ENCODE data around the gene QRICH1. TPM values are rescaled to one million over a fixed set of nuclear protein-coding genes. Genes with fewer than 3 reads are reported as not detected.

QRICH1 gene
- total and polyA plus RNA-seq, 2 of the 13 experiments (the other 11 are each of a cell fraction or from before 2014, with no cell fraction given): 52.6 to 102 TPM

DNA sequence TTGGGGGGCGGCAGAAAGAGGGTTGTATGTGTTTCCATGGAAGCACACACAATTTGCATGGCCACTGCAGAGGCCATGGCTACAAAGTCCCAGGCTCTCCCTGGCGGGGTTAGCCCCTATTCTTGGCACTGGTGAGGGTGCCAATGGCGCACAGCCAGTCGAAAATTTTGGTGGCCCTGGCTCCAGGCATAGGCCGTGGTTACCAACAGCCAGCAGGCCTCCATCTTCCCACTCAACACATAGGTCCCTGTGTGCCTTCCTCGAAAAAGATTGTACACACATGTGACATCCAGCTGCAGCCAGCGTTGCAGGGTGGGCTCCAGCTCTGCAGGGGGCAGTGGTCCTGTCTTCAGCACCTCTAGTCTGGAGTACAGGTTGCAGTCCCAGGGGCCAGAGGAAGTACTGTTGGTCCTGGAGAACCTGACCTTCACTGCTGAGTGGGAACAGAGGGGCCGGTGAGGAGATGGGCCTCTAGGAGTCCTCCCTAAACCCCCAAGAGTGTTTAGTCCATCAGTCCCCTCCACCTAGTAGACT is 96.7 kb downstream of the QRICH1 start (continued):
- TF ChIP-seq, protein P1, sequence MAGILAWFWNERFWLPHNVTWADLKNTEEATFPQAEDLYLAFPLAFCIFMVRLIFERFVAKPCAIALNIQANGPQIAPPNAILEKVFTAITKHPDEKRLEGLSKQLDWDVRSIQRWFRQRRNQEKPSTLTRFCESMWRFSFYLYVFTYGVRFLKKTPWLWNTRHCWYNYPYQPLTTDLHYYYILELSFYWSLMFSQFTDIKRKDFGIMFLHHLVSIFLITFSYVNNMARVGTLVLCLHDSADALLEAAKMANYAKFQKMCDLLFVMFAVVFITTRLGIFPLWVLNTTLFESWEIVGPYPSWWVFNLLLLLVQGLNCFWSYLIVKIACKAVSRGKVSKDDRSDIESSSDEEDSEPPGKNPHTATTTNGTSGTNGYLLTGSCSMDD (CRISPR knock-in tag; IDR thresholded peaks at IDR 0.05): no peak
- no peak for TF ChIP-seq TAF15 (IDR thresholded peaks at IDR 0.05; ENCODE audit: low read depth, low read length, poor library complexity, severe bottlenecking)
- TF ChIP-seq, protein P2, sequence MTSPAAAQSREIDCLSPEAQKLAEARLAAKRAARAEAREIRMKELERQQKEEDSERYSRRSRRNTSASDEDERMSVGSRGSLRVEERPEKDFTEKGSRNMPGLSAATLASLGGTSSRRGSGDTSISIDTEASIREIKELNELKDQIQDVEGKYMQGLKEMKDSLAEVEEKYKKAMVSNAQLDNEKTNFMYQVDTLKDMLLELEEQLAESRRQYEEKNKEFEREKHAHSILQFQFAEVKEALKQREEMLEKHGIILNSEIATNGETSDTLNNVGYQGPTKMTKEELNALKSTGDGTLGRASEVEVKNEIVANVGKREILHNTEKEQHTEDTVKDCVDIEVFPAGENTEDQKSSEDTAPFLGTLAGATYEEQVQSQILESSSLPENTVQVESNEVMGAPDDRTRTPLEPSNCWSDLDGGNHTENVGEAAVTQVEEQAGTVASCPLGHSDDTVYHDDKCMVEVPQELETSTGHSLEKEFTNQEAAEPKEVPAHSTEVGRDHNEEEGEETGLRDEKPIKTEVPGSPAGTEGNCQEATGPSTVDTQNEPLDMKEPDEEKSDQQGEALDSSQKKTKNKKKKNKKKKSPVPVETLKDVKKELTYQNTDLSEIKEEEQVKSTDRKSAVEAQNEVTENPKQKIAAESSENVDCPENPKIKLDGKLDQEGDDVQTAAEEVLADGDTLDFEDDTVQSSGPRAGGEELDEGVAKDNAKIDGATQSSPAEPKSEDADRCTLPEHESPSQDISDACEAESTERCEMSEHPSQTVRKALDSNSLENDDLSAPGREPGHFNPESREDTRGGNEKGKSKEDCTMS (CRISPR knock-in tag; conservative IDR thresholded peaks at IDR 0.05): no peak
- no peak for TF ChIP-seq ZNF761 (CRISPR knock-in tag; conservative IDR thresholded peaks at IDR 0.05)
- no peak for TF ChIP-seq ZNF549 (CRISPR knock-in tag; IDR thresholded peaks at IDR 0.05)
- TF ChIP-seq, protein P3, sequence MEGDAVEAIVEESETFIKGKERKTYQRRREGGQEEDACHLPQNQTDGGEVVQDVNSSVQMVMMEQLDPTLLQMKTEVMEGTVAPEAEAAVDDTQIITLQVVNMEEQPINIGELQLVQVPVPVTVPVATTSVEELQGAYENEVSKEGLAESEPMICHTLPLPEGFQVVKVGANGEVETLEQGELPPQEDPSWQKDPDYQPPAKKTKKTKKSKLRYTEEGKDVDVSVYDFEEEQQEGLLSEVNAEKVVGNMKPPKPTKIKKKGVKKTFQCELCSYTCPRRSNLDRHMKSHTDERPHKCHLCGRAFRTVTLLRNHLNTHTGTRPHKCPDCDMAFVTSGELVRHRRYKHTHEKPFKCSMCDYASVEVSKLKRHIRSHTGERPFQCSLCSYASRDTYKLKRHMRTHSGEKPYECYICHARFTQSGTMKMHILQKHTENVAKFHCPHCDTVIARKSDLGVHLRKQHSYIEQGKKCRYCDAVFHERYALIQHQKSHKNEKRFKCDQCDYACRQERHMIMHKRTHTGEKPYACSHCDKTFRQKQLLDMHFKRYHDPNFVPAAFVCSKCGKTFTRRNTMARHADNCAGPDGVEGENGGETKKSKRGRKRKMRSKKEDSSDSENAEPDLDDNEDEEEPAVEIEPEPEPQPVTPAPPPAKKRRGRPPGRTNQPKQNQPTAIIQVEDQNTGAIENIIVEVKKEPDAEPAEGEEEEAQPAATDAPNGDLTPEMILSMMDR (CRISPR knock-in tag; IDR thresholded peaks at IDR 0.05): peak; percentile 60
- peak; percentile 30; the same call in 1 of the 2 replicates for TF ChIP-seq SAP130 (CRISPR knock-in tag; IDR thresholded peaks at IDR 0.05; ENCODE audit: low read depth)
- TF ChIP-seq REXO4 (CRISPR knock-in tag; IDR thresholded peaks at IDR 0.05; ENCODE audit: borderline replicate concordance): no peak
- TF ChIP-seq NFKB2 (CRISPR knock-in tag; IDR thresholded peaks at IDR 0.05; ENCODE audit: borderline replicate concordance): no peak
- no peak for TF ChIP-seq MBNL3 (CRISPR knock-in tag; conservative IDR thresholded peaks at IDR 0.05)
- TF ChIP-seq TOPORS (CRISPR knock-in tag; IDR thresholded peaks at IDR 0.05): no peak
- TF ChIP-seq ZSCAN29 (CRISPR knock-in tag; conservative IDR thresholded peaks at IDR 0.05): no peak
- no peak for TF ChIP-seq PPARG (CRISPR knock-in tag; conservative IDR thresholded peaks at IDR 0.05)
- no peak for TF ChIP-seq NR2F6 (IDR thresholded peaks at IDR 0.05)
- no peak for TF ChIP-seq NR2F6 (CRISPR knock-in tag; IDR thresholded peaks at IDR 0.05)
- TF ChIP-seq, protein P4, sequence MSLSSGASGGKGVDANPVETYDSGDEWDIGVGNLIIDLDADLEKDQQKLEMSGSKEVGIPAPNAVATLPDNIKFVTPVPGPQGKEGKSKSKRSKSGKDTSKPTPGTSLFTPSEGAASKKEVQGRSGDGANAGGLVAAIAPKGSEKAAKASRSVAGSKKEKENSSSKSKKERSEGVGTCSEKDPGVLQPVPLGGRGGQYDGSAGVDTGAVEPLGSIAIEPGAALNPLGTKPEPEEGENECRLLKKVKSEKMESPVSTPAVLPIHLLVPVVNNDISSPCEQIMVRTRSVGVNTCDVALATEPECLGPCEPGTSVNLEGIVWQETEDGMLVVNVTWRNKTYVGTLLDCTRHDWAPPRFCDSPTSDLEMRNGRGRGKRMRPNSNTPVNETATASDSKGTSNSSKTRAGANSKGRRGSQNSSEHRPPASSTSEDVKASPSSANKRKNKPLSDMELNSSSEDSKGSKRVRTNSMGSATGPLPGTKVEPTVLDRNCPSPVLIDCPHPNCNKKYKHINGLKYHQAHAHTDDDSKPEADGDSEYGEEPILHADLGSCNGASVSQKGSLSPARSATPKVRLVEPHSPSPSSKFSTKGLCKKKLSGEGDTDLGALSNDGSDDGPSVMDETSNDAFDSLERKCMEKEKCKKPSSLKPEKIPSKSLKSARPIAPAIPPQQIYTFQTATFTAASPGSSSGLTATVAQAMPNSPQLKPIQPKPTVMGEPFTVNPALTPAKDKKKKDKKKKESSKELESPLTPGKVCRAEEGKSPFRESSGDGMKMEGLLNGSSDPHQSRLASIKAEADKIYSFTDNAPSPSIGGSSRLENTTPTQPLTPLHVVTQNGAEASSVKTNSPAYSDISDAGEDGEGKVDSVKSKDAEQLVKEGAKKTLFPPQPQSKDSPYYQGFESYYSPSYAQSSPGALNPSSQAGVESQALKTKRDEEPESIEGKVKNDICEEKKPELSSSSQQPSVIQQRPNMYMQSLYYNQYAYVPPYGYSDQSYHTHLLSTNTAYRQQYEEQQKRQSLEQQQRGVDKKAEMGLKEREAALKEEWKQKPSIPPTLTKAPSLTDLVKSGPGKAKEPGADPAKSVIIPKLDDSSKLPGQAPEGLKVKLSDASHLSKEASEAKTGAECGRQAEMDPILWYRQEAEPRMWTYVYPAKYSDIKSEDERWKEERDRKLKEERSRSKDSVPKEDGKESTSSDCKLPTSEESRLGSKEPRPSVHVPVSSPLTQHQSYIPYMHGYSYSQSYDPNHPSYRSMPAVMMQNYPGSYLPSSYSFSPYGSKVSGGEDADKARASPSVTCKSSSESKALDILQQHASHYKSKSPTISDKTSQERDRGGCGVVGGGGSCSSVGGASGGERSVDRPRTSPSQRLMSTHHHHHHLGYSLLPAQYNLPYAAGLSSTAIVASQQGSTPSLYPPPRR (CRISPR knock-in tag; IDR thresholded peaks at IDR 0.05; ENCODE audit: borderline replicate concordance): no peak
- TF ChIP-seq ZNF263 (CRISPR knock-in tag; IDR thresholded peaks at IDR 0.05): peak; percentile 38
- TF ChIP-seq HNRNPUL1 (IDR thresholded peaks at IDR 0.05; ENCODE audit: low read depth, low read length): no peak
- TF ChIP-seq TBP (CRISPR knock-in tag; IDR thresholded peaks at IDR 0.05): no peak
- TF ChIP-seq SALL1 (CRISPR knock-in tag; IDR thresholded peaks at IDR 0.05): 0 out of 2 replicates have a peak, but pooled peaks have one; percentile 7
- TF ChIP-seq CBX5 (CRISPR knock-in tag; IDR thresholded peaks at IDR 0.05; ENCODE audit: borderline replicate concordance): no peak
- no peak for TF ChIP-seq POLR2AphosphoS2 (IDR thresholded peaks at IDR 0.05; ENCODE audit: low read depth, low read length)

Measured in HepG2 (cell line).